ENCODE measurements around the gene EMX2. TPM values are rescaled to one million over a fixed set of nuclear protein-coding genes. Genes with fewer than 3 reads are reported as not detected.

Gene EMX2
- total RNA-seq, 1 donor: 1.4 TPM

- Histone ChIP-seq H3K27ac (ENCODE audit: low read depth, low read length) (no peak overlapping the region), H3K36me3 (ENCODE audit: insufficient read depth, low read length) (no peaks in the 10 kb centered on the region), H4K20me1 (ENCODE audit: insufficient read depth, low read length) (no peaks in the 10 kb centered on the region), H3K4me1 (ENCODE audit: insufficient read depth, low read length) (no peaks in the 10 kb centered on the region), H3K4me2 (ENCODE audit: insufficient read depth, low read length) (no peak overlapping the region), H3K27me3 (ENCODE audit: insufficient read depth, low read length) (no peaks in the 10 kb centered on the region), H2AFZ (ENCODE audit: low read length) (no peak overlapping the region), H3K79me2 (ENCODE audit: insufficient read depth, low read length) (no peaks in the 10 kb centered on the region), H3K9me3 (ENCODE audit: low read depth, low read length) (no peaks in the 10 kb centered on the region), H3K4me3 (ENCODE audit: insufficient read depth, low read length) (no peak overlapping the region)
- no peak for TF ChIP-seq CTCF (IDR thresholded peaks at IDR 0.05; ENCODE audit: extremely low read depth, low read depth, low read length)
- DNase-seq (ENCODE audit: insufficient read length, low spot score, missing footprints): no peak
Measured at GRCh38 chr10:117562220-117562619, 19.7 kb downstream of the EMX2 start.

- TF ChIP-seq CTCF (IDR thresholded peaks at IDR 0.05; ENCODE audit: extremely low read depth, low read depth, low read length): no peak
- DNase-seq (ENCODE audit: insufficient read length, low spot score, missing footprints): no peak
- Histone ChIP-seq H3K4me2 (ENCODE audit: insufficient read depth, low read length) (no peak overlapping the region), H3K9me3 (ENCODE audit: low read depth, low read length) (no peaks in the 10 kb centered on the region), H3K36me3 (ENCODE audit: insufficient read depth, low read length) (no peaks in the 10 kb centered on the region), H4K20me1 (ENCODE audit: insufficient read depth, low read length) (no peaks in the 10 kb centered on the region), H3K4me1 (ENCODE audit: insufficient read depth, low read length) (no peaks in the 10 kb centered on the region), H3K4me3 (ENCODE audit: insufficient read depth, low read length) (no peak overlapping the region), H3K27ac (ENCODE audit: low read depth, low read length) (no peak overlapping the region), H3K27me3 (ENCODE audit: insufficient read depth, low read length) (no peaks in the 10 kb centered on the region), H2AFZ (ENCODE audit: low read length) (no peak overlapping the region), H3K79me2 (ENCODE audit: insufficient read depth, low read length) (no peaks in the 10 kb centered on the region)
Measured at GRCh38 chr10:117562896-117563737, 20.6 kb downstream of the EMX2 start.

- no peak overlapping the region for H3K4me3 ChIP-seq (ENCODE audit: insufficient read depth, low read length)
- TF ChIP-seq CTCF (IDR thresholded peaks at IDR 0.05; ENCODE audit: extremely low read depth, low read depth, low read length): no peak
- H3K79me2 ChIP-seq (ENCODE audit: insufficient read depth, low read length): no peaks in the 10 kb centered on the region
- no peak overlapping the region for H3K27ac ChIP-seq (ENCODE audit: low read depth, low read length)
- no peaks in the 10 kb centered on the region for H3K36me3 ChIP-seq (ENCODE audit: insufficient read depth, low read length)
- no peaks in the 10 kb centered on the region for H3K4me1 ChIP-seq (ENCODE audit: insufficient read depth, low read length)
- H3K9me3 ChIP-seq (ENCODE audit: low read depth, low read length): no peaks in the 10 kb centered on the region
- no peak overlapping the region for H3K4me2 ChIP-seq (ENCODE audit: insufficient read depth, low read length)
- no peak overlapping the region for H2AFZ ChIP-seq (ENCODE audit: low read length)
- no peaks in the 10 kb centered on the region for H4K20me1 ChIP-seq (ENCODE audit: insufficient read depth, low read length)
- no peaks in the 10 kb centered on the region for H3K27me3 ChIP-seq (ENCODE audit: insufficient read depth, low read length)
- DNase-seq (ENCODE audit: insufficient read length, low spot score, missing footprints): no peak
Measured at GRCh38 chr10:117563780-117564179, 21.2 kb downstream of the EMX2 start.

GRCh38 chr10:117565068-117565467 is 22.5 kb downstream of the EMX2 start:
- Histone ChIP-seq H3K4me1 (ENCODE audit: insufficient read depth, low read length) (no peaks in the 10 kb centered on the region), H3K4me3 (ENCODE audit: insufficient read depth, low read length) (no peak overlapping the region), H3K36me3 (ENCODE audit: insufficient read depth, low read length) (no peaks in the 10 kb centered on the region), H3K4me2 (ENCODE audit: insufficient read depth, low read length) (no peak overlapping the region), H3K27ac (ENCODE audit: low read depth, low read length) (no peak overlapping the region), H4K20me1 (ENCODE audit: insufficient read depth, low read length) (no peaks in the 10 kb centered on the region), H3K79me2 (ENCODE audit: insufficient read depth, low read length) (no peaks in the 10 kb centered on the region), H2AFZ (ENCODE audit: low read length) (no peak overlapping the region), H3K9me3 (ENCODE audit: low read depth, low read length) (no peaks in the 10 kb centered on the region), H3K27me3 (ENCODE audit: insufficient read depth, low read length) (no peaks in the 10 kb centered on the region)
- TF ChIP-seq CTCF (IDR thresholded peaks at IDR 0.05; ENCODE audit: extremely low read depth, low read depth, low read length): no peak
- DNase-seq (ENCODE audit: insufficient read length, low spot score, missing footprints): no peak

Data from osteoblast (primary cell).